NCI-H526 (cell line): ENCODE results near the gene TXNRD2.
"Not testable (repeated sequence)": the region's sequence is repeated elsewhere in the genome, so short reads cannot be mapped to it uniquely, and the experiment has no call there.

Experiments
- DNase-seq, 2 experiments: peaks; one replicate each; lab custom pipeline; 2025; lab: John Stamatoyannopoulos, UW

The TXNRD2 gene

GRCh38 chr22:19888131-19888746, 53.4 kb downstream of the TXNRD2 start:
- DNase-seq = no peak

GRCh38 chr22:19887256-19887985, 54.2 kb downstream of the TXNRD2 start:
- no peak for DNase-seq

GRCh38 chr22:19886605-19887255, 54.9 kb downstream of the TXNRD2 start:
- DNase-seq = no peak

- no peak for DNase-seq
Observed at GRCh38 chr22:19885841-19886592, 55.6 kb downstream of the TXNRD2 start.

- no peak for DNase-seq
Observed at GRCh38 chr22:19884954-19885751, 56.5 kb downstream of the TXNRD2 start.

GRCh38 chr22:19884161-19884953, 57.3 kb downstream of the TXNRD2 start:
- no peak for DNase-seq

- not testable (repeated sequence) for DNase-seq
Observed at GRCh38 chr22:19883446-19883845, 58.2 kb downstream of the TXNRD2 start.

GRCh38 chr22:19882446-19883381, 58.9 kb downstream of the TXNRD2 start:
- DNase-seq = no peak

GRCh38 chr22:19880786-19881569, 60.6 kb downstream of the TXNRD2 start:
- DNase-seq = no peak

GRCh38 chr22:19879992-19880785, 61.4 kb downstream of the TXNRD2 start:
- no peak for DNase-seq

- no peak for DNase-seq
Observed at GRCh38 chr22:19879643-19879991, 62.0 kb downstream of the TXNRD2 start.

GRCh38 chr22:19879246-19879570, 62.4 kb downstream of the TXNRD2 start:
- no peak for DNase-seq

- DNase-seq = no peak
Observed at GRCh38 chr22:19878461-19879245, 63.0 kb downstream of the TXNRD2 start.

GRCh38 chr22:19877626-19878339, 63.8 kb downstream of the TXNRD2 start:
- DNase-seq = no peak

- no peak for DNase-seq
Observed at GRCh38 chr22:19876941-19877625, 64.5 kb downstream of the TXNRD2 start.

- no peak for DNase-seq
Observed at GRCh38 chr22:19876314-19876940, 65.2 kb downstream of the TXNRD2 start.
